Osteoblast (primary cell): Measurements from ENCODE around the gene UGT2B17. TPM values are rescaled to one million over a fixed set of nuclear protein-coding genes. Genes with fewer than 3 reads are reported as not detected.
"Not testable (repeated sequence)": the region's sequence is repeated elsewhere in the genome, so short reads cannot be mapped to it uniquely, and the experiment has no call there.

Experiments
- DNase-seq: peaks from one replicate; pipeline ENCODE4 v3.0.0; 2011; ENCODE audit warnings: low spot score, mixed read lengths; ENCODE audit not compliant: insufficient read length; ENCODE audit errors: missing footprints
- H2AFZ ChIP-seq: 2 replicates; pipeline ENCODE4 v1.6.0; 2011; ENCODE audit warnings: mild to moderate bottlenecking, low read length
- H3K27ac ChIP-seq: 2 replicates; pipeline ENCODE4 v1.5.1; 2011; ENCODE audit warnings: mild to moderate bottlenecking, low read depth, low read length, moderate library complexity
- H3K27me3 ChIP-seq: 2 replicates; pipeline ENCODE4 v1.6.0; 2012; ENCODE audit warnings: mild to moderate bottlenecking, control low read depth, inconsistent platforms, low read length, moderate library complexity; ENCODE audit not compliant: insufficient read depth
- H3K36me3 ChIP-seq: 2 replicates; pipeline ENCODE4 v1.5.1; 2011; ENCODE audit warnings: mild to moderate bottlenecking, low read length, control low read depth, moderate library complexity; ENCODE audit not compliant: insufficient read depth
- H3K4me1 ChIP-seq: 2 replicates; pipeline ENCODE4 v1.5.1; 2011; ENCODE audit warnings: mild to moderate bottlenecking, low read length, control low read depth, moderate library complexity; ENCODE audit not compliant: insufficient read depth
- H3K4me2 ChIP-seq: 2 replicates; pipeline ENCODE4 v1.6.0; 2011; ENCODE audit warnings: mild to moderate bottlenecking, low read length; ENCODE audit not compliant: insufficient read depth
- H3K4me3 ChIP-seq: fragments of 200-600 bp; sonication (generic); 3 replicates; pipeline ENCODE4 v1.5.1; 2012; ENCODE audit warnings: mild to moderate bottlenecking, low read length, inconsistent platforms; ENCODE audit not compliant: insufficient read depth
- H3K79me2 ChIP-seq: 2 replicates; pipeline ENCODE4 v1.6.0; 2012; ENCODE audit warnings: mild to moderate bottlenecking, low read length, control low read depth, inconsistent platforms; ENCODE audit not compliant: insufficient read depth
- H3K9me3 ChIP-seq: 2 replicates; pipeline ENCODE4 v1.5.1; 2011; ENCODE audit warnings: low read depth, low read length, control low read depth
- H4K20me1 ChIP-seq: 2 replicates; pipeline ENCODE4 v1.6.0; 2012; ENCODE audit warnings: mild to moderate bottlenecking, low read length, control low read depth; ENCODE audit not compliant: insufficient read depth
- total RNA-seq: library from RNA; depleted of rRNA; stranded (reverse); fragments of >200 nt; gene quantifications from 2 replicates; pipeline ENCODE4 v1.2.3, GENCODE V29; 2012
- TF ChIP-seq, protein P1 (sequence below): IDR thresholded peaks from 2 replicates; pipeline ENCODE4 v1.5.1; 2011; ENCODE audit warnings: mild to moderate bottlenecking, low read depth, low read length, moderate library complexity; ENCODE audit errors: extremely low read depth

UGT2B17 gene
- not detected in 2 replicates for total RNA-seq

DNA sequence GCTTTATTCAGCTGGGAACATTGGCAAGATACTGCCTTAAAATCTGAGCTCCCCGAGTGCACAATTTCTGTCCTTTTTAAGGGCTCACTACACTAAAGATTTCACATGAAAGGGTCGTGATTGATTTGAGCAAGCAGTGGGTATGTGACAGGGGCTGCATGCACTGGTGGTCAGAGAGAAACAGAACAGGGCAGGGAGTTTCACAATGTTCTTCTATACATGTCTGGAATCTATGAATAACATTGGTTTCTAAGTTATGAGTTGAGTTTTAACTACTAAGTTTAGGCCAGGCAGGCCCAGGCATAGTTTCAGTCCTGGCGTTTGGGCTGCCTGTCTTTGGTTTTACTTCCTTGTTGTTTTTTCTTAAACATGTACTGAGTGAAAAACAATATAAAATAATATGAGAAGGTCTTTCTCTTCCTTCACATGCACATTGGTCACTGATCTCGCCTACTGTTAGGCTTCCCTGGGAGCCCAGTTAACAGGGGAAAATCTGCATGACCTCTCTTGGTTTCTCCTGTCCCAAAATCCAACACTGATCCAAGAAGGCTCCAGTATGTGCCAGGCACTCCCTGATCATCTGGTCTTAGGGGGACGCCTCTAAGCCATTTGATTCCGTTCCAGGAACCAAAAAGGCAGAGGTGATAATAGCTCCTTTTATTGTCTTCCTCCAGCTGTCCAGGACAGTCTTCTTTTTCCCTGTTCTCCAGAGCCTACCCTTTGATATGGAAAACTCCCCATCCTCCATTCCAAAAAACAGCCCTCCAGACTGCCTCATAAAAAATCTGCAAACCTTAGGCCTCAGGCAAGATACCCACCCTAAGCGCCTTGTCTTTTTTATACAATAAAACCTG, at the start of gene UGT2B17:
Gene UGT2B17, minus strand, starts transcription at position 51 of the 854 bp plus-strand sequence. CDS start 7,838 bp downstream, outside the sequence.
- no peak within 1 kb of the TSS for H3K4me3 ChIP-seq
- DNase-seq: no peak
- no peaks in the 10 kb centered on the region for H3K36me3 ChIP-seq
- H3K4me1 ChIP-seq: no peaks in the 10 kb centered on the region
- no peak within 1 kb of the TSS for H2AFZ ChIP-seq
- H3K27ac ChIP-seq: no peak within 1 kb of the TSS
- H3K27me3 ChIP-seq: no peaks in the 10 kb centered on the region
- TF ChIP-seq, protein P1, sequence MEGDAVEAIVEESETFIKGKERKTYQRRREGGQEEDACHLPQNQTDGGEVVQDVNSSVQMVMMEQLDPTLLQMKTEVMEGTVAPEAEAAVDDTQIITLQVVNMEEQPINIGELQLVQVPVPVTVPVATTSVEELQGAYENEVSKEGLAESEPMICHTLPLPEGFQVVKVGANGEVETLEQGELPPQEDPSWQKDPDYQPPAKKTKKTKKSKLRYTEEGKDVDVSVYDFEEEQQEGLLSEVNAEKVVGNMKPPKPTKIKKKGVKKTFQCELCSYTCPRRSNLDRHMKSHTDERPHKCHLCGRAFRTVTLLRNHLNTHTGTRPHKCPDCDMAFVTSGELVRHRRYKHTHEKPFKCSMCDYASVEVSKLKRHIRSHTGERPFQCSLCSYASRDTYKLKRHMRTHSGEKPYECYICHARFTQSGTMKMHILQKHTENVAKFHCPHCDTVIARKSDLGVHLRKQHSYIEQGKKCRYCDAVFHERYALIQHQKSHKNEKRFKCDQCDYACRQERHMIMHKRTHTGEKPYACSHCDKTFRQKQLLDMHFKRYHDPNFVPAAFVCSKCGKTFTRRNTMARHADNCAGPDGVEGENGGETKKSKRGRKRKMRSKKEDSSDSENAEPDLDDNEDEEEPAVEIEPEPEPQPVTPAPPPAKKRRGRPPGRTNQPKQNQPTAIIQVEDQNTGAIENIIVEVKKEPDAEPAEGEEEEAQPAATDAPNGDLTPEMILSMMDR: no peak
- H4K20me1 ChIP-seq: no peaks in the 10 kb centered on the region
- H3K9me3 ChIP-seq: no peaks in the 10 kb centered on the region
- no peak within 1 kb of the TSS for H3K4me2 ChIP-seq
- no peaks in the 10 kb centered on the region for H3K79me2 ChIP-seq

DNA sequence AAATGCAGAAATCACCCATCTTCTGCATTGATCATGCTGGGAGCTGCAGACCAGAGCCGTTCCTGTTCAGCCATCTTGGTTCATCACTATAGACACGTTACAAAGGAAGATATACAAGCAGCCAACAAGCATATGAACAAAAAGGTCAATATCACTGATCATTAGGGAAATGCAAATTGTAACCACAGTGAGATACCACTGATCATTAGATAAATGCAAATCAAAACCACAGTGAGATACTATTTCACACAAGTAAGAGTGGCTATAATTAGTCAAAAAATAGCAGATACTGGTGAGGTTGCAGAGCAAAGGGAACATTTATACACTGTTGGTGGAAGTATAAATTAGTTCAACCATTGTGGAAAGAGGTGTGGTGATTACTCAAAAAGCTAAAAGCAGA, 46.6 kb upstream of the UGT2B17 start:
- H3K27me3 ChIP-seq, H3K27ac ChIP-seq, H3K4me1 ChIP-seq, H4K20me1 ChIP-seq, H3K4me3 ChIP-seq, H3K9me3 ChIP-seq, DNase-seq, H3K36me3 ChIP-seq, H2AFZ ChIP-seq, H3K4me2 ChIP-seq, H3K79me2 ChIP-seq: not testable (repeated sequence)

DNA sequence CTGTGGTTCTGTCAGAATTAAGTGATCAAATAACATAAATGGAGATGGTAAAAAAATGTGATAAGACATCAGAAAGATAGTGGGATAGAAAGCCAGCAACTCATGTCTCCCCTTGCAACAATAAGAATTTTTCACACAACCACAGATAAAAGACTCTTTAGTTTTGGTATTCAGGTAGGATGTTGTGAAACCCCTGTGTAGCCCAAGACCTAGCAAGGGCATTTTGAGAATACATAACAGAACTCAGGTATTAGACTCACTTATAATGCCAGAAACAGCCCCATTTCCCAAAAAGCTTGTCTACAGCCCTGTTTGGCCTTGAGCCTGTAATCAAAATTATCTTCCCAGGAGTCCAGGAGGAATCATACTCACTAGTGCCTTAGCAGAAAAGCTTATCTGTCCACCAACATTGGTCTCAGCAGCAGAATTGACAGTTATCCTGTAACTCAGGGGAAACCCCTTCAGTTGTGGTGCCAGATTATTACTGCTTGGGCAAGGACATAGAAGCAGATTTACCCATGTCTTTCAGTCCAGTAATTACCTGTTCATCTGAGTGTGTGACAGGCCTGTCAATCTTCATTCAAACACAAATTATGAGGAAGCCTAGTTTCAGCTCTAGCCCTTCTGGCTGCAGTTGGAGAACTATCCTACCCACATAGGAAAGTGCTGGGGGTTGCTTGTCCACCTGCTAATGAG, 41.0 kb upstream of the UGT2B17 start:
- H4K20me1 ChIP-seq: no peaks in the 10 kb centered on the region
- no peak overlapping the region for H2AFZ ChIP-seq
- H3K36me3 ChIP-seq: no peaks in the 10 kb centered on the region
- no peaks in the 10 kb centered on the region for H3K79me2 ChIP-seq
- peak; percentile 65 for DNase-seq
- H3K4me1 ChIP-seq: no peaks in the 10 kb centered on the region
- no peak overlapping the region for H3K4me2 ChIP-seq
- no peaks in the 10 kb centered on the region for H3K27me3 ChIP-seq
- TF ChIP-seq, protein P1: no peak
- no peak overlapping the region for H3K27ac ChIP-seq
- H3K4me3 ChIP-seq: no peak overlapping the region
- H3K9me3 ChIP-seq: peaks cover 3% of the 10 kb centered on the region

DNA sequence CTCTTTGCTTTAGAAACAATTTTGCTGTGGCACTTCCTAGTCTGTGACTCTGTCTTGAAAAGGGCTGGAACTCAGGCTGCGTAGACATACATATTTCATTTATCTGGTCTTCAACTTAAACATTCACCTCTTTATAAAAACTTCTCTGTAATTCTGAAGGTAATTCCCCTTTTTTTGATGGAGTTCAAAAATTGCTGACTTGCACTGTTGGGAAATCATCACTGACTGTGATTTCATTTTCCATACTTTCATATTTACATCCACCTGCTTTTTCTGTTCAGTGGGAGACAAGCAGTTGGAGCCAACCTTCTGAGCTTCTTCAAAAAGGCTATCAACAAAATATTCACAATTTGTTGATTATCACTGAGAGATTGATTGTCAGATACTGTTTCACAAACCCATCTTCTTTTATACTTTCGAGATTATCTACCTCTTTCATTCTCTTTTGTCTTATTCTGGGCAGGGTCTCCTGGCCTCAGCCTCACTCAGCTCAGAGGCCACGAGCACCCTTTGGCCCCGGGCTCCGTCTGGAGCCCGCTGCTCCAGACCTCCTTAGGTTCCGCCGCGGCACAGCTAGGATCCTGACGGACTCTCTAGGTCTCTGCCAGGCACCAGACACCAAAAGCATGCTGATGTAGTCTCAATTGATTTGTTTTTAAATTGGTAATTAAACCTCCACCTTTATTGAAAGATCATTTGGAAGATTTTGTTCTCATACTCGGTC, 39.7 kb upstream of the UGT2B17 start:
- no peaks in the 10 kb centered on the region for H3K79me2 ChIP-seq
- no peak overlapping the region for H3K27ac ChIP-seq
- no peaks in the 10 kb centered on the region for H3K4me1 ChIP-seq
- H3K9me3 ChIP-seq: peaks cover 3% of the 10 kb centered on the region
- no peak overlapping the region for H2AFZ ChIP-seq
- H3K36me3 ChIP-seq: no peaks in the 10 kb centered on the region
- no peak overlapping the region for H3K4me2 ChIP-seq
- H4K20me1 ChIP-seq: no peaks in the 10 kb centered on the region
- no peaks in the 10 kb centered on the region for H3K27me3 ChIP-seq
- H3K4me3 ChIP-seq: no peak overlapping the region
- no peak for DNase-seq
- TF ChIP-seq, protein P1: no peak
